SK-N-MC (cell line): Measurements from ENCODE around the gene RRAGA.

Experiments
- EZH2 ChIP-seq: fragments of 200-600 bp; sonication (generic); IDR thresholded peaks from one replicate; pipeline ENCODE4 v1.6.1; 2017; ENCODE audit warnings: antibody characterized with exemption
- POLR2AphosphoS5 ChIP-seq: IDR thresholded peaks from 2 replicates; pipeline ENCODE4 v1.6.1; 2012; ENCODE audit warnings: mild to moderate bottlenecking, low read depth, low read length, borderline replicate concordance

DNA sequence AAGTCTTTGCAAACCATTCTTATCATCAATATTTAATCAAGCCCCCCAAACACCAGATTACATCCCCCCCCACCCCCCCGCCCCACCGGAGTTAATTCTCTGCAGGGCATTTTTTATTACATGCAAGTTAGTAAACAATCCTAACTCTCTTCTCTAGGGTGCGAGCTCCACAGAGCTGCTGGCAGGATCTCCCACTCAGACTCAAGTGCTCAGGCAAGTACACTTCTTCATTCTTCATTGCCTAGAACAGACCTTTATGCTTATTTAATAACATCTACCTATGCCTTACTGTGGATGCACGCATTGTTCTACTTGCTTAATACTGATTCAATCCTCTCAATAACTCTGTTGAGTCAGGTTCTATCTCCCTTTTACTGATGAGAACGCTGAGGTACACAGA is 26.1 kb upstream of the RRAGA start:
- no peak for TF ChIP-seq EZH2
- TF ChIP-seq POLR2AphosphoS5 = no peak
